Nephron progenitor cell (in vitro differentiated cells): Measurements from ENCODE around the gene JARID2.
A peak's percentile ranks its signal among the peaks of the same experiment; 100 is the strongest.

ENCODE experiments used
- DNase-seq: peaks from one replicate; pipeline ENCODE4 v3.0.0; 2021
- H3K27ac Mint-ChIP-seq: 2 replicates; pipeline ENCODE4 v1.8.0; 2021; ENCODE audit warnings: mild to moderate bottlenecking, moderate library complexity, mixed read lengths
- H3K27me3 Mint-ChIP-seq: 2 replicates; pipeline ENCODE4 v1.8.0; 2021; ENCODE audit warnings: mild to moderate bottlenecking, low read depth, mixed read lengths; ENCODE audit not compliant: poor library complexity
- H3K36me3 Mint-ChIP-seq: 2 replicates; pipeline ENCODE4 v1.8.0; 2021; ENCODE audit warnings: low read depth, mixed read lengths
- H3K4me1 Mint-ChIP-seq: 2 replicates; pipeline ENCODE4 v1.8.0; 2021; ENCODE audit warnings: mixed read lengths
- H3K4me3 Mint-ChIP-seq: 2 replicates; pipeline ENCODE4 v1.8.0; 2021; ENCODE audit warnings: mild to moderate bottlenecking, moderate library complexity, mixed read lengths
- H3K9me3 Mint-ChIP-seq: 2 replicates; pipeline ENCODE4 v1.8.0; 2021; ENCODE audit warnings: mild to moderate bottlenecking, moderate library complexity, mixed read lengths
- CTCF ChIP-seq: fragments of 200-600 bp; sonication (generic); IDR thresholded peaks from 2 replicates; pipeline ENCODE4 v1.5.0; 2021; ENCODE audit warnings: antibody characterized with exemption

JARID2 gene

GRCh38 chr6:15234068-15234758 is 11.7 kb upstream of the JARID2 start:
- TF ChIP-seq CTCF: no peak
- peaks cover 11% of the 10 kb centered on the region for H3K27me3 Mint-ChIP-seq

GRCh38 chr6:15239616-15240364 is 6.1 kb upstream of the JARID2 start:
- Mint-ChIP-seq H3K9me3 (no peaks in the 10 kb centered on the region), H3K27me3 (peaks cover 14% of the 10 kb centered on the region), H3K4me1 (peaks cover 18% of the 10 kb centered on the region), H3K27ac (no peak overlapping the region), H3K36me3 (no peaks in the 10 kb centered on the region), H3K4me3 (no peak overlapping the region)
- no peak for DNase-seq
- no peak for TF ChIP-seq CTCF

More at GRCh38 chr6:15234068-15234758, 11.7 kb upstream of the JARID2 start:
- H3K4me3 Mint-ChIP-seq: no peak overlapping the region
- no peak for DNase-seq
- no peak overlapping the region for H3K27ac Mint-ChIP-seq
- no peaks in the 10 kb centered on the region for H3K4me1 Mint-ChIP-seq
- no peaks in the 10 kb centered on the region for H3K9me3 Mint-ChIP-seq
- no peaks in the 10 kb centered on the region for H3K36me3 Mint-ChIP-seq

GRCh38 chr6:15242503-15242902 is 3.4 kb upstream of the JARID2 start:
- H3K27me3 Mint-ChIP-seq: peaks cover 10% of the 10 kb centered on the region
- no peaks in the 10 kb centered on the region for H3K36me3 Mint-ChIP-seq
- H3K4me1 Mint-ChIP-seq: peaks cover 18% of the 10 kb centered on the region
- DNase-seq: no peak
- H3K9me3 Mint-ChIP-seq: no peaks in the 10 kb centered on the region
- no peak for TF ChIP-seq CTCF
- no peak overlapping the region for H3K27ac Mint-ChIP-seq
- no peak overlapping the region for H3K4me3 Mint-ChIP-seq

- Mint-ChIP-seq H3K9me3 (no peaks in the 10 kb centered on the region), H3K4me1 (peaks cover 18% of the 10 kb centered on the region), H3K36me3 (no peaks in the 10 kb centered on the region), H3K27ac (no peak overlapping the region), H3K4me3 (peak overlapping the region; percentile 86), H3K27me3 (peaks cover 6% of the 10 kb centered on the region)
- no peak for TF ChIP-seq CTCF
- DNase-seq: no peak
These were observed 2.8 kb upstream of the JARID2 start for GRCh38 chr6:15242937-15243614.

- Mint-ChIP-seq H3K27ac (no peak overlapping the region), H3K36me3 (no peaks in the 10 kb centered on the region), H3K4me3 (peak overlapping the region; percentile 86), H3K4me1 (peaks cover 21% of the 10 kb centered on the region), H3K27me3 (peaks cover 4% of the 10 kb centered on the region), H3K9me3 (no peaks in the 10 kb centered on the region)
- no peak for TF ChIP-seq CTCF
- DNase-seq: no peak
These were observed 1.8 kb upstream of the JARID2 start for GRCh38 chr6:15243910-15244619.
